GM23338 (cell line): ENCODE measurements around the gene SNF8. TPM values are rescaled to one million over a fixed set of nuclear protein-coding genes. Genes with fewer than 3 reads are reported as not detected.

Experiments used
- ATAC-seq: fragments of 200-7000 bp; cut with Tn5 transposase; 3 replicates; pipeline ENCODE4 v1.9.1; 2020
- DNase-seq: peaks from one replicate; pipeline ENCODE4 v3.0.0-alpha.2; 2015; ENCODE audit warnings: low spot score
- H2AFZ ChIP-seq: fragments of 200-600 bp; sonication (generic); 2 replicates; pipeline ENCODE4 v1.8.0; 2016; ENCODE audit warnings: antibody characterized with exemption, mild to moderate bottlenecking, moderate library complexity
- H3F3A ChIP-seq: fragments of 200-600 bp; sonication (generic); replicated peaks from 2 replicates; pipeline ENCODE4 v1.8.0; 2017; ENCODE audit warnings: antibody characterized with exemption, mixed run types, low read depth
- H3K27ac ChIP-seq: fragments of 200-600 bp; sonication (generic); 2 replicates; pipeline ENCODE4 v1.6.1; 2016; ENCODE audit warnings: low read depth
- H3K27me3 ChIP-seq: fragments of 200-600 bp; sonication (generic); 2 replicates; pipeline ENCODE4 v1.8.0; 2016; ENCODE audit warnings: mild to moderate bottlenecking, mixed run types, moderate library complexity; ENCODE audit not compliant: insufficient read depth
- H3K36me3 ChIP-seq: fragments of 200-600 bp; sonication (generic); 2 replicates; pipeline ENCODE4 v1.8.0; 2016; ENCODE audit warnings: mild to moderate bottlenecking; ENCODE audit not compliant: insufficient read depth
- H3K4me1 ChIP-seq: fragments of 200-600 bp; sonication (generic); 2 replicates; pipeline ENCODE4 v1.8.0; 2016; ENCODE audit warnings: mild to moderate bottlenecking, moderate library complexity; ENCODE audit not compliant: insufficient read depth
- H3K4me2 ChIP-seq: fragments of 200-600 bp; sonication (generic); 2 replicates; pipeline ENCODE4 v1.7.1; 2017; ENCODE audit warnings: mixed run types
- H3K4me3 ChIP-seq: fragments of 200-600 bp; sonication (generic); 2 replicates; pipeline ENCODE4 v1.6.1; 2016; ENCODE audit warnings: mixed run types
- H3K79me2 ChIP-seq: fragments of 200-600 bp; sonication (generic); replicated peaks from 2 replicates; pipeline ENCODE4 v1.8.0; 2017; ENCODE audit warnings: mild to moderate bottlenecking; ENCODE audit not compliant: insufficient read depth
- H3K9me2 ChIP-seq: fragments of 200-600 bp; sonication (generic); 2 replicates; pipeline ENCODE4 v1.8.0; 2017; ENCODE audit not compliant: insufficient read depth
- H4K20me1 ChIP-seq: fragments of 200-600 bp; sonication (generic); replicated peaks from 2 replicates; pipeline ENCODE4 v1.8.0; 2017; ENCODE audit warnings: mild to moderate bottlenecking; ENCODE audit not compliant: insufficient read depth
- H3K27ac Mint-ChIP-seq: 2 replicates; pipeline ENCODE4 v1.8.0; 2020; ENCODE audit warnings: inconsistent platforms, mild to moderate bottlenecking, moderate library complexity, mixed read lengths
- H3K27me3 Mint-ChIP-seq: 3 replicates; pipeline ENCODE4 v1.8.0; 2022; ENCODE audit warnings: low read depth, mild to moderate bottlenecking, moderate library complexity, mixed read lengths, inconsistent platforms; ENCODE audit not compliant: insufficient read depth, poor library complexity
- H3K36me3 Mint-ChIP-seq: 3 replicates; pipeline ENCODE4 v1.8.0; 2021; ENCODE audit warnings: low read depth, mild to moderate bottlenecking, inconsistent platforms, moderate library complexity, mixed read lengths
- H3K4me1 Mint-ChIP-seq: 3 replicates; pipeline ENCODE4 v1.8.0; 2020; ENCODE audit warnings: mild to moderate bottlenecking, inconsistent platforms, mixed read lengths
- H3K4me3 Mint-ChIP-seq: 3 replicates; pipeline ENCODE4 v1.8.0; 2021; ENCODE audit warnings: moderate library complexity, mild to moderate bottlenecking, inconsistent platforms, mixed read lengths
- H3K9me3 Mint-ChIP-seq: 3 replicates; pipeline ENCODE4 v1.8.0; 2020; ENCODE audit warnings: moderate library complexity, mild to moderate bottlenecking, inconsistent platforms, mixed read lengths
- CREB1 ChIP-seq: fragments of 250-450 bp; sonication (Bioruptor Pico); IDR thresholded peaks from 2 replicates; pipeline ENCODE4 v1.5.0; 2020; ENCODE audit warnings: low read depth, mild to moderate bottlenecking, moderate library complexity
- EZH2 ChIP-seq: fragments of 200-600 bp; sonication (generic); IDR thresholded peaks from one replicate; pipeline ENCODE4 v1.8.0; 2017; ENCODE audit warnings: antibody characterized with exemption, mild to moderate bottlenecking, low read depth; ENCODE audit not compliant: unreplicated experiment
- EZH2phosphoT487 ChIP-seq: fragments of 200-600 bp; sonication (generic); IDR thresholded peaks from one replicate; pipeline ENCODE4 v1.8.1; 2018; ENCODE audit warnings: antibody characterized with exemption; ENCODE audit not compliant: unreplicated experiment
- JUNB ChIP-seq: IDR thresholded peaks from one replicate; pipeline ENCODE4 v1.6.1; 2016; ENCODE audit warnings: antibody characterized with exemption; ENCODE audit not compliant: unreplicated experiment
- POLR2AphosphoS5 ChIP-seq: IDR thresholded peaks from 2 replicates; pipeline ENCODE4 v1.6.1; 2016; ENCODE audit warnings: antibody characterized with exemption, low read depth
- STAT1 ChIP-seq: IDR thresholded peaks from one replicate; pipeline ENCODE4 v1.6.1; 2016; ENCODE audit warnings: antibody characterized with exemption; ENCODE audit not compliant: unreplicated experiment
- ZNF331 ChIP-seq: fragments of 250-450 bp; sonication (Bioruptor Pico); IDR thresholded peaks from 2 replicates; pipeline ENCODE4 v1.5.0; 2020; ENCODE audit warnings: low read depth, mild to moderate bottlenecking, moderate library complexity
- polyA plus RNA-seq: library from polyadenylated mRNA; unstranded; fragments of >200 nt; fragmentation: Nextera tagmentation; extraction: Ambion mirVana; gene quantifications from 2 replicates; pipeline ENCODE4 v1.2.1, GENCODE V29; 2016
- total RNA-seq: library from RNA; depleted of rRNA; stranded (reverse); fragments of >200 nt; shearing (Covaris generic); gene quantifications from 2 replicates; pipeline ENCODE4 v1.2.3, GENCODE V29; 2014
- TF ChIP-seq, protein P1 (sequence below), 2 experiments: fragments of 200-600 bp in 1 of 2; sonication (generic) in 1 of 2; conservative IDR thresholded peaks; 2 replicates each; pipeline versions ENCODE4 v1.5.1 to v1.6.1; 2016 to 2017; ENCODE audit warnings: antibody characterized with exemption in 2 of 2, low read depth in 2 of 2, mild to moderate bottlenecking in 2 of 2, moderate library complexity in 1 of 2
- TF ChIP-seq, protein P2 (sequence below): IDR thresholded peaks from 2 replicates; pipeline ENCODE4 v1.6.1; 2016; ENCODE audit warnings: antibody characterized with exemption
- TF ChIP-seq, protein P3 (sequence below): fragments of 250-450 bp; sonication (Bioruptor Pico); IDR thresholded peaks from 2 replicates; pipeline ENCODE4 v1.5.0; 2020; ENCODE audit warnings: mild to moderate bottlenecking, moderate library complexity

The SNF8 gene
- total and polyA plus RNA-seq, 2 experiments from 2014 or later, result 88.5 to 113 TPM

DNA sequence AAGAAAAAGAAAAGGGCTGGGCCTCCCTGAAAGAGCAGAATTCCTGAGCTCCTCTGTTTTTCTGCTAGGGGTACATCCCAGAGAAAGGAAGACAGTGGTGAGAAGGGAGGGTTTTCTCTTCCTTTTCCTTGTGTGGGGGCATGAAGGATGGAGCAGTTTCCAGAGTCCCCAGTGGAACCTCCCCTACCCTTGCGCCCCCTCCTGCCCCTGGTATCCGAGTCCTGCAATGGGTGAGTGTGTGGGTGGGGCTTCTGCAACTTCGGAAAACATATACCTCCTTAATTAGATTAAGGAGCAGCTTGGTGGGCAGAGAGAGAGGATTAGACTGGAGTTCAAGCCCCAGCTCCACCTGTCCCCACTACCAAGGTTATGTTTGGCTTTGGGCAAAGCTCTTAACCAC lies 29.2 kb upstream of the SNF8 start:
- no peak overlapping the region for H3K4me2 ChIP-seq
- H4K20me1 ChIP-seq, result no peaks in the 10 kb centered on the region
- H3K27ac ChIP-seq, result no peak overlapping the region
- peaks cover 5% of the 10 kb centered on the region; the same call in 1 of the 2 replicates for H3F3A ChIP-seq
- H3K4me1 ChIP-seq, result peaks cover 30% of the 10 kb centered on the region; the same call in 1 of the 2 replicates
- Mint-ChIP-seq H3K27me3 (peaks cover 36% of the 10 kb centered on the region), H3K4me3 (no peak overlapping the region; the same call in 2 of the 3 replicates), H3K27ac (no peak overlapping the region), H3K36me3 (no peaks in the 10 kb centered on the region), H3K4me1 (peaks cover 28% of the 10 kb centered on the region), H3K9me3 (no peaks in the 10 kb centered on the region)
- no peak overlapping the region for H3K4me3 ChIP-seq
- no peaks in the 10 kb centered on the region for H3K79me2 ChIP-seq
- H3K9me2 ChIP-seq, result no peaks in the 10 kb centered on the region
- no peaks in the 10 kb centered on the region for H3K27me3 ChIP-seq
- H2AFZ ChIP-seq, result peak overlapping the region; percentile 52; the same call in 1 of the 2 replicates
- ATAC-seq (no peak), DNase-seq (no peak)
- TF ChIP-seq, protein P1, sequence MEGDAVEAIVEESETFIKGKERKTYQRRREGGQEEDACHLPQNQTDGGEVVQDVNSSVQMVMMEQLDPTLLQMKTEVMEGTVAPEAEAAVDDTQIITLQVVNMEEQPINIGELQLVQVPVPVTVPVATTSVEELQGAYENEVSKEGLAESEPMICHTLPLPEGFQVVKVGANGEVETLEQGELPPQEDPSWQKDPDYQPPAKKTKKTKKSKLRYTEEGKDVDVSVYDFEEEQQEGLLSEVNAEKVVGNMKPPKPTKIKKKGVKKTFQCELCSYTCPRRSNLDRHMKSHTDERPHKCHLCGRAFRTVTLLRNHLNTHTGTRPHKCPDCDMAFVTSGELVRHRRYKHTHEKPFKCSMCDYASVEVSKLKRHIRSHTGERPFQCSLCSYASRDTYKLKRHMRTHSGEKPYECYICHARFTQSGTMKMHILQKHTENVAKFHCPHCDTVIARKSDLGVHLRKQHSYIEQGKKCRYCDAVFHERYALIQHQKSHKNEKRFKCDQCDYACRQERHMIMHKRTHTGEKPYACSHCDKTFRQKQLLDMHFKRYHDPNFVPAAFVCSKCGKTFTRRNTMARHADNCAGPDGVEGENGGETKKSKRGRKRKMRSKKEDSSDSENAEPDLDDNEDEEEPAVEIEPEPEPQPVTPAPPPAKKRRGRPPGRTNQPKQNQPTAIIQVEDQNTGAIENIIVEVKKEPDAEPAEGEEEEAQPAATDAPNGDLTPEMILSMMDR (conservative IDR thresholded peaks at IDR 0.05; ENCODE audit: low read depth in 2 of 2), result no peak
- no peak for TF ChIP-seq EZH2
- TF ChIP-seq CREB1 (CRISPR knock-in tag), result no peak
- no peak for TF ChIP-seq STAT1
- no peaks in the 10 kb centered on the region for H3K36me3 ChIP-seq

DNA sequence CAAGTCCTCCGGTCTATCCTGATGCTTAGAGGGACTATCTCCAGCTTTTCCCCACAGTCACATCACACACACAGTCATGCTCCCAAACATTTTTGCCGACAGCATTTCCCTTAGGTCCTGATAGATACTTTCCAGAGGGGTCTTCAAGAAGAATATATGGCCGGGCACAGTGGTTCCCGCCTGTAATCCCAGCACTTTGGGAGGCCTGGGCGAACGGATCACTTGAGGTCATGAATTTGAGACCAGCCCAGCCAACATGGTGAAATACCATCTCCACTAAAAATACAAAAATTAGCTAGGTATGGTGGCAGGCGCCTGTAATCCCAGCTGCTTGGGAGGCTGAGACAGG lies 28.1 kb upstream of the SNF8 start:
- Histone ChIP-seq H3K79me2 (no peaks in the 10 kb centered on the region), H3K36me3 (no peaks in the 10 kb centered on the region), H3K27ac (no peak overlapping the region), H3K4me2 (peak overlapping the region; percentile 43; the same call in 1 of the 2 replicates), H3K4me3 (no peak overlapping the region), H3K4me1 (peaks cover 30% of the 10 kb centered on the region; the same call in 1 of the 2 replicates), H3K27me3 (no peaks in the 10 kb centered on the region), H3F3A (peaks cover 5% of the 10 kb centered on the region; the same call in 1 of the 2 replicates), H3K9me2 (no peaks in the 10 kb centered on the region), H2AFZ (peak overlapping the region; percentile 80; the same call in 1 of the 2 replicates), H4K20me1 (no peaks in the 10 kb centered on the region)
- ATAC-seq (no peak), DNase-seq (no peak)
- Mint-ChIP-seq H3K9me3 (no peaks in the 10 kb centered on the region), H3K4me3 (peak overlapping the region; percentile 4; the same call in 1 of the 3 replicates), H3K27ac (peak overlapping the region; percentile 37), H3K36me3 (no peaks in the 10 kb centered on the region), H3K4me1 (peaks cover 28% of the 10 kb centered on the region), H3K27me3 (peaks cover 38% of the 10 kb centered on the region)
- TF ChIP-seq, protein P1 (conservative IDR thresholded peaks at IDR 0.05; ENCODE audit: low read depth in 2 of 2), result no peak
- no peak for TF ChIP-seq EZH2
- TF ChIP-seq, protein P2, sequence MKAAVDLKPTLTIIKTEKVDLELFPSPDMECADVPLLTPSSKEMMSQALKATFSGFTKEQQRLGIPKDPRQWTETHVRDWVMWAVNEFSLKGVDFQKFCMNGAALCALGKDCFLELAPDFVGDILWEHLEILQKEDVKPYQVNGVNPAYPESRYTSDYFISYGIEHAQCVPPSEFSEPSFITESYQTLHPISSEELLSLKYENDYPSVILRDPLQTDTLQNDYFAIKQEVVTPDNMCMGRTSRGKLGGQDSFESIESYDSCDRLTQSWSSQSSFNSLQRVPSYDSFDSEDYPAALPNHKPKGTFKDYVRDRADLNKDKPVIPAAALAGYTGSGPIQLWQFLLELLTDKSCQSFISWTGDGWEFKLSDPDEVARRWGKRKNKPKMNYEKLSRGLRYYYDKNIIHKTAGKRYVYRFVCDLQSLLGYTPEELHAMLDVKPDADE, result no peak
- no peak for TF ChIP-seq STAT1
- no peak for TF ChIP-seq ZNF331
- TF ChIP-seq EZH2phosphoT487, result no peak
- TF ChIP-seq, protein P3, sequence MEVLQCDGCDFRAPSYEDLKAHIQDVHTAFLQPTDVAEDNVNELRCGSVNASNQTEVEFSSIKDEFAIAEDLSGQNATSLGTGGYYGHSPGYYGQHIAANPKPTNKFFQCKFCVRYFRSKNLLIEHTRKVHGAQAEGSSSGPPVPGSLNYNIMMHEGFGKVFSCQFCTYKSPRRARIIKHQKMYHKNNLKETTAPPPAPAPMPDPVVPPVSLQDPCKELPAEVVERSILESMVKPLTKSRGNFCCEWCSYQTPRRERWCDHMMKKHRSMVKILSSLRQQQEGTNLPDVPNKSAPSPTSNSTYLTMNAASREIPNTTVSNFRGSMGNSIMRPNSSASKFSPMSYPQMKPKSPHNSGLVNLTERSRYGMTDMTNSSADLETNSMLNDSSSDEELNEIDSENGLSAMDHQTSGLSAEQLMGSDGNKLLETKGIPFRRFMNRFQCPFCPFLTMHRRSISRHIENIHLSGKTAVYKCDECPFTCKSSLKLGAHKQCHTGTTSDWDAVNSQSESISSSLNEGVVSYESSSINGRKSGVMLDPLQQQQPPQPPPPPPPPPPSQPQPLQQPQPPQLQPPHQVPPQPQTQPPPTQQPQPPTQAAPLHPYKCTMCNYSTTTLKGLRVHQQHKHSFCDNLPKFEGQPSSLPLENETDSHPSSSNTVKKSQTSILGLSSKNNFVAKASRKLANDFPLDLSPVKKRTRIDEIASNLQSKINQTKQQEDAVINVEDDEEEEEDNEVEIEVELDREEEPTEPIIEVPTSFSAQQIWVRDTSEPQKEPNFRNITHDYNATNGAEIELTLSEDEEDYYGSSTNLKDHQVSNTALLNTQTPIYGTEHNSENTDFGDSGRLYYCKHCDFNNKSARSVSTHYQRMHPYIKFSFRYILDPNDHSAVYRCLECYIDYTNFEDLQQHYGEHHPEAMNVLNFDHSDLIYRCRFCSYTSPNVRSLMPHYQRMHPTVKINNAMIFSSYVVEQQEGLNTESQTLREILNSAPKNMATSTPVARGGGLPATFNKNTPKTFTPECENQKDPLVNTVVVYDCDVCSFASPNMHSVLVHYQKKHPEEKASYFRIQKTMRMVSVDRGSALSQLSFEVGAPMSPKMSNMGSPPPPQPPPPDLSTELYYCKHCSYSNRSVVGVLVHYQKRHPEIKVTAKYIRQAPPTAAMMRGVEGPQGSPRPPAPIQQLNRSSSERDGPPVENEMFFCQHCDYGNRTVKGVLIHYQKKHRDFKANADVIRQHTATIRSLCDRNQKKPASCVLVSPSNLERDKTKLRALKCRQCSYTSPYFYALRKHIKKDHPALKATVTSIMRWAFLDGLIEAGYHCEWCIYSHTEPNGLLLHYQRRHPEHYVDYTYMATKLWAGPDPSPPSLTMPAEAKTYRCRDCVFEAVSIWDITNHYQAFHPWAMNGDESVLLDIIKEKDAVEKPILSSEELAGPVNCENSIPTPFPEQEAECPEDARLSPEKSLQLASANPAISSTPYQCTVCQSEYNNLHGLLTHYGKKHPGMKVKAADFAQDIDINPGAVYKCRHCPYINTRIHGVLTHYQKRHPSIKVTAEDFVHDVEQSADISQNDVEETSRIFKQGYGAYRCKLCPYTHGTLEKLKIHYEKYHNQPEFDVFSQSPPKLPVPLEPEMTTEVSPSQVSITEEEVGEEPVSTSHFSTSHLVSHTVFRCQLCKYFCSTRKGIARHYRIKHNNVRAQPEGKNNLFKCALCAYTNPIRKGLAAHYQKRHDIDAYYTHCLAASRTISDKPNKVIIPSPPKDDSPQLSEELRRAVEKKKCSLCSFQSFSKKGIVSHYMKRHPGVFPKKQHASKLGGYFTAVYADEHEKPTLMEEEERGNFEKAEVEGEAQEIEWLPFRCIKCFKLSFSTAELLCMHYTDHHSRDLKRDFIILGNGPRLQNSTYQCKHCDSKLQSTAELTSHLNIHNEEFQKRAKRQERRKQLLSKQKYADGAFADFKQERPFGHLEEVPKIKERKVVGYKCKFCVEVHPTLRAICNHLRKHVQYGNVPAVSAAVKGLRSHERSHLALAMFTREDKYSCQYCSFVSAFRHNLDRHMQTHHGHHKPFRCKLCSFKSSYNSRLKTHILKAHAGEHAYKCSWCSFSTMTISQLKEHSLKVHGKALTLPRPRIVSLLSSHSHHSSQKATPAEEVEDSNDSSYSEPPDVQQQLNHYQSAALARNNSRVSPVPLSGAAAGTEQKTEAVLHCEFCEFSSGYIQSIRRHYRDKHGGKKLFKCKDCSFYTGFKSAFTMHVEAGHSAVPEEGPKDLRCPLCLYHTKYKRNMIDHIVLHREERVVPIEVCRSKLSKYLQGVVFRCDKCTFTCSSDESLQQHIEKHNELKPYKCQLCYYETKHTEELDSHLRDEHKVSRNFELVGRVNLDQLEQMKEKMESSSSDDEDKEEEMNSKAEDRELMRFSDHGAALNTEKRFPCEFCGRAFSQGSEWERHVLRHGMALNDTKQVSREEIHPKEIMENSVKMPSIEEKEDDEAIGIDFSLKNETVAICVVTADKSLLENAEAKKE, result no peak
- no peak for TF ChIP-seq POLR2AphosphoS5
- TF ChIP-seq JUNB, result no peak
- TF ChIP-seq CREB1 (CRISPR knock-in tag), result no peak
